ENCODE measurements around the gene HAUS2.
A peak's percentile ranks its signal among the peaks of the same experiment; 100 is the strongest.
"Not testable (repeated sequence)": the region's sequence is repeated elsewhere in the genome, so short reads cannot be mapped to it uniquely, and the experiment has no call there.

HAUS2 gene

GRCh38 chr15:42548249-42549031 lies at the start of gene HAUS2, which contains the start of gene LRRC57:
TSS of gene HAUS2 (plus strand) at chr15:42548838. CDS start at chr15:42548873, 35 bp downstream.
TSS of gene LRRC57 (minus strand) at chr15:42548793. CDS start at chr15:42548434, 359 bp downstream.
- DNase-seq (ENCODE audit: low read depth in 2 of 2): peak; percentile 58 to 82

DNA sequence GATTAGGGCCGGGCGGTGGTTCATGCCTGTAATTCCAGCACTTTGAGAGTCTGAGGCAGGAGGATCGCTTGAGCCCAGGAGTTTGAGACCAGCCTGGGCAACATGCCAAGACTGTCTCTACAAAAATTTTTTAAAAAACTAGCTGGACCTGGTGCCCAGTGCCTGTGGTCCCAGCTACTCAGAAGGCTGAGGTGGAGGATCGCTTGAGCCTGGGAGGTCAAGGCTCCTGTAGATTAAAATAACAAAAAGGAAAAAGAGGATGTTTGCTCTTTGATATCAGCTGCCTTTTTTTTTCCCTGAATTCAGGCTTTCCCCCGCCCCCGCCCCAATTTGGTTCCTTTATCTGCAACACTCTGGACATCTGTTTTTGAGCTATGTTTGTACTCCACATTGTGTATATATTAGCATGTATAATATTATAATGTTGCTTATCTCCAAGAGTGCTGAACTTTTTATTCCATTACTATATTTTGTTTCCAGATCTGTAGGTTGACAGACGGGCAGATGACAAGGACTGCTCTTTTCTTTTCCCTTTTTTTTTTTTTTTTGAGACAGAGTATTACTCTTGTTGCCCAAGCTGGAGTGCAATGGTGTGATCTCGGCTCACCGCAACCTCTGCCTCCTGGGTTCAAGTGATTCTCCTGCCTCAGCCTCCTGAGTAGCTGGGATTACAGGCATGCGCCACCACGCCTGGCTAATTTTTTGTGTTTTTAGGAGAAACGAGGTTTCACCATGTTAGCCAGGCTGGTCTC lies 48.6 kb upstream of the HAUS2 start:
- DNase-seq (ENCODE audit: low read depth in 2 of 2): no peak

- no peak for DNase-seq (ENCODE audit: low read depth in 2 of 2)
These were observed 46.2 kb upstream of the HAUS2 start for GRCh38 chr15:42502477-42502876.

DNA sequence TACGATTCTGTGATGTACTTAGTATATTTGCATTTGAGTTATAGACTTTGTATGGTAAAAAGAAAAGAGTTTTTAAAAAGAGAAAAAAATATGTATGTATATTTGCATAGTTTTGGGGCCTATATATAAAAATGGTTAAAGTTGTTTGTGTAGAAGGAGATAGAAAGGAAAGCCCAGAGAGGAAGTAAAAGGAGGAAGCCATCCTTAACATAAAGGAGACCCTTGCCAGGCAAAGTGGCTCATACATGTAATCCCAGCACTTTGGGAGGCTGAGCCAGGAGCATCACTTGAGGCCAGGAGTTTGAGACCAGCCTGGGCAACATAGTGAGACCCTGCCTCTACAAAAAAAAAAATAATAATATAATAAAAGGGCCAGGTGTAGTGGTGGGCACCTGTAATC lies 44.8 kb upstream of the HAUS2 start:
- DNase-seq (ENCODE audit: low read depth in 2 of 2): no peak

DNA sequence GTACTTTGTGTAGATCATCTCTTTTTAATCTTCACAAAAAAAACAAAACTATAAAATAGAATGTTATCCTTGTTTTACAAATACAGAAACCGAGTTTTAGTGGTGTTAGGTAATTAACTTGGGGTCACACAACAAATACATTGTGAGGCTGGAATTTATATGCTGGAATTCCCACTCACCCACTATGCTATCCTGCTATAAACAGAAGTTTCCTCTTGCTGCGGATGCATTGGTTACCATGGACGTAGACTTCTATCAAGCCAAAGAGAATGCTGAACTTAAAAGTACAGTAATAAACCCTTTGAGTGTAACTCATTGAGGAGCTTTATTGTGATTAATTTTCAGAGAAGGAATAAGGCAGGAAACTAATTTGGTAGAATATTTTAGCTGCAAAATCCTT lies 44.0 kb upstream of the HAUS2 start:
- DNase-seq (ENCODE audit: low read depth in 2 of 2): no peak

- DNase-seq (ENCODE audit: low read depth in 2 of 2): no peak
These were observed 41.1 kb upstream of the HAUS2 start for GRCh38 chr15:42507514-42507913.

GRCh38 chr15:42508263-42508690 lies 40.4 kb upstream of the HAUS2 start:
- no peak for DNase-seq (ENCODE audit: low read depth in 2 of 2)

DNA sequence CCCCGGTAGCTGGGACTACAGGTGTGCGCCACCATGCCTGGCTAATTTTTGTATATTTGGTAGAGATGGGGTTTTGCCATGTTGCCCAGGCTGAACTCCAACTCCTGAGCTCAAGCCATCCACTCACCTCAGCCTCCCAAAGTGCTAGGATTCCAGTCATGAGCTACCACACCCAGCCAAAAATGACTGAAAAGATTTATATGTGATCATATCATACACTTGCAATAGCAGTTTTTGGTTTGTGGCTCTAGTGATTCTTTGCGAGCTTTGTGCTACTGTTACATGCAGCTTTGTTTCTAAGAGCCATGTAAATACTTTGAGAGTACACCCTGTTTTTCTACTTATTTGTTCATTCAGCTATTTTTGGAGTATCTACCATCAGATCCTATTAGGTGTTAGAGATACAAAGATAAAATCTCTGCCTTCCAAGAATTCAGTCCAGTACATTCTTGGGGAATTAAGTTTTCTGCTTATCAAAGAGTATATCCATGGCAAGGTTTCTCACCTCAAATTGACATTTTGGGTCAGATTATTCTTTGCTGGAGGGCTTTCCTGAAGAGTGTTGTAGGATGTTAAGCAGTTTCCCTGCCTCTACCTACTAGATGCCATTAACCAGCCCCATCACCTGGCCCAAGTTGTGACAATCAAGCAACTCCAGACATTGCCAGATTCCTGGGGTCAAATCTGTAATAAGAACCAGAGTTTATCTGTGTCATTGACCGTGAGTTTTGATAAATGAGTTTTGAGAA lies 38.2 kb upstream of the HAUS2 start:
- no peak for DNase-seq (ENCODE audit: low read depth in 2 of 2)

DNA sequence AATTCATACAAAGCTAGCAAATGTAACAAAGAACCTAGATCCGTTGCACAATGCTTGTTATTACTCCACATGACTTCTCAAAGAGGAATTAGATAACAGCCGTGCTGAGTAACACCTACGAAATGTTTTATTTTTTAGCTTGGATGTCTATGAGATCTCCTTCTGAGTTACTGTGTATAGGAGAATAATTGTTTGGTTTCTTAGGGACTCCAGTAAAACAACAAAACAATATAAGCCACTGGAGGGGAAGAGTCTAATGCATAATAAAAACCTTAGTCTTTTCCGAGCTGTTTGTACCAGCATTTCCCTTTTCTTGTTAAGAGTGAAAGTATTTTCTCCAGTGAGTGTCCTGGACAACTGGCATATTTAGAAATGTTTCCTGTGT lies 37.6 kb upstream of the HAUS2 start:
- no peak for DNase-seq (ENCODE audit: low read depth in 2 of 2)

DNA sequence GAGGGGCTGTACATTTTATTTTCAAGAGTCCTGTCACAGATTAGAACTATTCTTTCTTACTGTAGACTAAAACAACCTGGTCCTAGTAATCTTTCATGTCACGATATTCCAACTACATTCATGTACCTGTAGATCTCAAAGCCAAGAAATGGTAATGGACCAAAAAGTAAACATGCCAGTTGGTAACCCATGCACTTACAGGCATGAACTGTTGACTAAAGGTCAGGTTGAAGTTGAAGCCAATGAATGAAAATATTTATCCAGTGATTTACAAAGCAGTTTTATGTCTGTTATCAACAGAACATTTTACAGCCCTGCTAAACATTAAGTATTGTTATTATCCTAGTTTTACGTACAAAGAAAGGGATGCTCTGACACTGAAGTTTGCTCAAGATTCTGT lies 25.3 kb upstream of the HAUS2 start:
- DNase-seq (ENCODE audit: low read depth in 2 of 2): no peak

- DNase-seq (ENCODE audit: low read depth in 2 of 2): no peak
These were observed 19.7 kb upstream of the HAUS2 start for GRCh38 chr15:42528970-42529369.

- DNase-seq (ENCODE audit: low read depth in 2 of 2): no peak
These were observed 15.4 kb upstream of the HAUS2 start for GRCh38 chr15:42533246-42533645.

DNA sequence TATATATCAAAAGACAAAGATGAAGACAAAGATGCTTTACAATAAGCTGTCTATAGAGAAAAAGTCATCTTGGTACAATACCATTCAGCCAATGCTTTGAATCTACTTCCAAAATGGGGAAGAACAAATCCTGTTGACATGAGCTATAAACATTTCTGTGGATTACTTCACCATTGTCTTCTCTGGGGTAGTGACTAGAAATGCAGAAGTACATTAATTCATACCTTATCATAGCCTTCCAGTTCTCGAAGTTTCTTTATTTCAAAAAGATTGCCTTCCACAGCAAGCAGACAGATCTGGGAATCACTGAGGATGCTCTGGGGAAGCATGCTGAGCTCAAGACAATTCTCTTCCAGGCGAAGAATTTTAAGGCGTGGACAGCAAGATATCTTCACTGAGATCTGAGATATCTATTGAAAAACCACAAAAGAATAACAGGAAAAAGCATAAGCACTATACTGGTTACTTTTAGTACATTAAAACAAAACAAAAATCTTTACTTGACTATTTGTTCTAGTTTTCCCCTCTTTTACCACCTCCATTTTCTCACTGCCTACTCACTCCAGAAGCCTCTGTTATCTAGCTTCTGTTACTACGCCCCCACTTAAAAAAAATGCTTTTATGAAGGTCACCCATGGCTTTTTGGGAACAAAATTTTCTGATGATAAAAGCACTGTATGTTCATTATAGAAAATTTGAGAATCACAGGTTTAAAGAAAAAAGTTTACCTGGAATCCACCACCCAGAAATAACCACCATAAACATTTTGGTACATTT lies 3.6 kb upstream of the HAUS2 start:
- DNase-seq (ENCODE audit: low read depth in 2 of 2): no peak

DNA sequence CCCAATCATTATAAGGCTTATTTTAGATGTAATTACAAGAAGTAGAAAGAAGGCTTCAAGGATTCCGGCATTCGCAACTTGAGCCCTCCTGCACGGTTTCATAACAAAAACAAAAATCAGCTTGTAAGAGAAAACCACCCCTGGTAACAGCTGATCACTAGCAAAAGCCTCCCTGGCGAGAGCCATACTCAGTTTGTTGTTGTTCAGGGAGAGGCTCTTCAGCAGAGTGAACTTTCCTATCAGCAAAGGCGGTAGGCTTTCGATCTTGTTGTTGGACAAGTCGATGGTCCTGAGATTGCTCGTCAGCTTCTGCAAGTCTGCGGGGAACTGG lies 755 bp upstream of the HAUS2 start:
- no peak for DNase-seq (ENCODE audit: low read depth in 2 of 2)

- no peak for DNase-seq (ENCODE audit: low read depth in 2 of 2)
These were observed 424 bp downstream of the HAUS2 start for GRCh38 chr15:42549032-42549491.

DNA sequence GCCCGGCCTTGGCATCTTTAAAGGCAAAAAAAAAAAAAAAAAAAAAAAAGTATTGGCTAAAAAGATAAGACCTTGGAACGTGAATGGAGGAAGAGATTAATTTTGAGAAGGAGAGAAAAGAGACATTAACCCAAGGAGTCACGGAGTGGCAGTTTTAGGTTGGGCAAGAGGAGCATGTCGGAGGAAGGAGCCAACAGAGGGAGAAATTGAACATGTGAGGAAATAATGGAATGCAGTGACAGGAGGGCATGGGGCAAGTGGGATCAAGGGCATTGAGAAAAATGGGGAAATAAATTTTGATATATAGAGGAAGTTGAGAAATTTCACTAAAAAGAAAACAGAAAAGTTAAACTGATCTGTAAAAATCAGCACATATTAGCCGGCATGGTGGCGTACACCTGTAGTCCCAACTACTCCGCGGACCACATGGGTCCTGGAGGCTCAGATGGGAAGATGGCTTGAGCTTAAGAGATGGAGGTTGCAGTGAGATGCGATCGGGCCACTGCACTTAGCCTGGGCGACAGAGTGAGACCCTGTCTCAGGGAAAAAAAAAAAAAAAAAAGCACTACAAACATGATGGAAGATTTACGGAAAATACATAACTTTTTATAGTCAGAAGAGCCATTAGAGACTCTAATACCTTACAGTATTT lies 1.2 kb downstream of the HAUS2 start:
- no peak for DNase-seq (ENCODE audit: low read depth in 2 of 2)

DNA sequence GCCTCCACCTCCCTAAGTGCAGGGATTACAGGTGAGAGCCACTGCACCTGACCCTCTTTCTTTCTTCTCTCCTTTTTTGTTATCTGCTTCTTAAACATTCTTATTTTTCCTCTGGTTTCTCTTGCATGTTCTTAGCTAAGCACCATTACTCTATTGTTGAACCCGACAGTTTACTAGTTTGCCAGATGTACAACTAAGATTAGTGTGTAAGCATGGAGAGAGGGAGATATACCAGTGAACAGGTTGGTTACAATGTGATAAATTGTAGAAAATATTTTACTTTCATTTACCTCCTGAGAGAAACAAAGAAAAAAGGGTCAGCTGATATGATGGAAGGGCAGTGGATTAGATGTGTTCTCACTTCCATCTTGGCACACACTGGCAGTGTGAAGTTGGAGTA lies 4.9 kb downstream of the HAUS2 start:
- no peak for DNase-seq (ENCODE audit: low read depth in 2 of 2)

DNA sequence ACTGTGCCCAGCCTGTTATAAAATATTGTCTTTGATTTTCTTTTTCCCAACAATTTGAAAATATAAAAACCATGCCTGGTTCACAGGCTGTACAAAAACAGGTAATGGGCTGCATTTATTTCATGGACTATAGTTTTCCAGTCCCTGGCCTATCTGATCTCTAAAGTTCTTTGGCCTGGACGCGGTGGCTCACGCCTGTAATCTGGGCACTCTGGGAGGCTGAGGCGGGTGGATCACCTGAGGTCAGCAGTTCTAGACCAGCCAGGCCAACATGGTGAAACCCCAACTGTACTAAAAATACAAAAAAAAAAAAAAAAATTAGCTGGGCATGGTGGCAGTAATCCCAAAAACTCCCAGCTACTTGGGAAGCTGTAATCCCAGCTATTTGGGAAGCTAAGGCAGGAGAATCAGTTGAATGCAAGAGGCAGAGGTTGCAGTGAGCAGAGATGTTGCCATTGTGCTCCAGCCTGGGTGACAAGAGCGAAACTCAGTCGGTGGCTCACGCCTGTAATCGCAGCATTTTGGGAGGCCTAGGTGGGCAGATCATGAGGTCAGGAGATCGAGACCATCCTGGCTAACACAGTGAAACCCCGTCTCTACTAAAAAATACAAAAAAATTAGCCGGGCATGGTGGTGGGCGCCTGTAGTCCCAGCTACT lies 8.0 kb downstream of the HAUS2 start:
- not testable (repeated sequence) for DNase-seq (ENCODE audit: low read depth in 2 of 2)

DNA sequence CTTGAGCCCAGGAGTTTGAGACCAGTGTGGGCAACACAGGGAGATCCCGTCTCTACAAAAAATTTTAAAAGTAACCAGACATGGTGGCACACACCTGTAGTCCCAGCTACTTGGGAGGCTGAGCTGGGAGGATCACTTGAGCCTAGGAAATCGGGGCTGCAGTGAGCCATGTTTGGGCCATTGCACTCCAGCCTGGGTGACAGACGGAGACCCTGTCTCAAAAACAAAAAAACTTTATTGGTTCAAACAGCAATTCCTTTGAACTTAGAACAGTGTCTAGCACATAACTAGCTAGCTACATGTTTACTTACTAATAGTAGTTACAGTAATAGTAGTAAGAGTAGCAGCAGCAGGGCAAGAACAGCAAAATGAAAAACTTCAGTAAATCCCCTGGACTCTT lies 10.1 kb downstream of the HAUS2 start:
- no peak for DNase-seq (ENCODE audit: low read depth in 2 of 2)

- DNase-seq (ENCODE audit: low read depth in 2 of 2): peak; percentile 81 to 87
These were observed 26.8 kb downstream of the HAUS2 start, which contains the start of gene STARD9 for GRCh38 chr15:42575188-42576039. TSS of gene STARD9 (plus strand) at chr15:42575606. CDS start at chr15:42575716, 110 bp downstream.
